Activated CD8-positive, alpha-beta memory T cell treated with anti-CD3 and anti-CD28 coated beads, Interleukin-2, amount 50 U/mL, for 24 hours (primary cell): ENCODE measurements around the gene SERPINE2.

Experiments used
- DNase-seq: peaks from one replicate; pipeline ENCODE4 v3.0.0-alpha.2; 2020; ENCODE audit errors: extremely low read depth

Gene SERPINE2

GRCh38 chr2:224046752-224047151 is 7.7 kb upstream of the SERPINE2 start:
- DNase-seq, result no peak

DNA sequence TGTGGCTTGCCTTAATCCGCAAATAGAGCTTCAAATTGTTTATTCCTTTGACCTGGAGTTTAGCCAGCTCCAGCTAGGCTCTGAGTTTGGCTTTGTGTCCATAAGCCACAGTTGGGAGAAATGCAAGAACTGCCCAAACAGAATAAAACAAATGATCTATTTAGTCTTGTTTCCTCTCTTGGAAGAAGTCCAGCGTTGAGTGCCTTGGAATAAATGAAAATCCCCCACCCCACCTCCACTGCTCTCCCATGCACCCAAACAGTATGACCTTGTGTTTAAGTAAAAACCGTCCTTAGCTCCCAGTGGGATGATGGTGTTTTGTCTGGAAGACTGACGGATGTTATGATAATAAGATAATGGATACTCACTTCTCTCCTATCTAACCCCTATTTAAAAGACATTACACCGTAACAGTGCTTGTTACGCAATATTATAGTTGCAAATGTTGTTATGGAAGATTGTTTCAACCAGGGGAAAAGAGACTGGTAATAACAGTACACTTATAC is 3.2 kb upstream of the SERPINE2 start:
- no peak for DNase-seq

GRCh38 chr2:224041554-224041953 is 2.5 kb upstream of the SERPINE2 start:
- no peak for DNase-seq

- no peak for DNase-seq
Measured at GRCh38 chr2:224040753-224041152, 1.7 kb upstream of the SERPINE2 start.

DNA sequence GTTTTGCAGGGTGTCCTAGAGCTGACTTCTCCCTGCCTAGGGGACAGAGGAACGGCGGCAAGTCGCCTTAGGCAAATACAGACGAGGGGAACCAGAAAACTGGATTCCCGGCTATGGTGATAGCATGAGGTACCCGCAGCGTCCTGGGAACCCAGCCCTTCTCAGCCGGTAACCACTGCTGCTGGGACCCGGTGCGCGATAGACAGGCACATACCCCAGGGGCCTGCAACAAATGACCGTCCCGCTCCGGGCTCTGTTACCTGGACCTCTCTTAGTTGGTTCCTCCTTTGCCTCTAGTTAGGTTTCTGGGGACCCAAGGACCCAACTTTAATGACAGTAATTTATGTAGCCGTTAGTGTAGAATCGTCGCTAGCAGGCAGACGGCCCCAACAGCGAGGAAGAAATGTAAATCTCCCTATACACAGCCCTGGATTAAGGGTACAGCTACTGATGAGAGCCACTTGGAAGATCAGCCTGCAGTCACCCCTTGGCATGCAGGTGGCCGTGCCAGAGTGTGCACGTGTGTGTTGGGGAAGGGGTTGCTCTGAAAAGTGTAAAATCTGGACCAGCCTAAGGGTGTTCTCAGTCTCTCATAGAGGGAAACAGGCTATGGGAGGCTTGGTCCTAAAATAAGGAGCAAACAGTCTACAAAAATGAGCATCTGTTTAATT is 819 bp upstream of the SERPINE2 start:
- DNase-seq, result no peak

- no peak for DNase-seq
Measured at GRCh38 chr2:224038830-224039079, 331 bp downstream of the SERPINE2 start.

DNA sequence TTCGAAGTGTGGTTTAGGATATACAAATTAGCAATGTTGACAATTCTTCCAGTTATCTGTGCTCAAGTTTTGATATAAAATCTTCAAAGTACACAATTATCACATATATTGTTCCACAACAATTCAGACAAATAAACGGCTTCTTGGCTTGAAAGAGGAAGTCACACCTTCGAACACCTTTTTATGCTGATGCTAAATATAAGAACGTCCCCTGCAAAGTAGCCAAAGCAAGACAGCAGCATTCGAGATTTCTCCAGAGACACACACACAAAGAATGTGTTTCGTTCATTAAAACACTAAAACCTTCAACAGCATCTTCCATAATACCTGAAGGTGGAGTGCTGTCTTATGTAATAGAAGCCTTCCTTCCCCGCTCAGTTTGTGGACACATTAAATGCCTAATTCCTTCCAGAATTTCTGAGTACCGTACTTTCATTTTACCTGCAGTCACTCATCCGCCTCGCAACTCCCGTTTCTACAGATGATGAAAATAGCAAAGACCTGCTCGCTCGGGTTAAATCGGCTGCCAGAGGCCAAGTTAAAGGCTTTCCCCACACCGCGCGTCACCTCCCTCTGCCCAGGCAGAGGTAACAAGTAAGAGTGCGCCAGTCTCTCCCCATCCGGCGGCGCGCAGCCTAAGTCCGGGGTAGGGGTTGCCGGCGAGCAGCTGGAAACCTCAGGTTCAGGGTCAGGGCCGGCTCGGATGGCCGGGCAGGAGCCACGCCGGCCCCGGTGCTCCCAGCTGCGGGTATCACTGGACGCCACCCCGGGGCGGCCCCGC is 847 bp downstream of the SERPINE2 start:
- DNase-seq, result no peak

DNA sequence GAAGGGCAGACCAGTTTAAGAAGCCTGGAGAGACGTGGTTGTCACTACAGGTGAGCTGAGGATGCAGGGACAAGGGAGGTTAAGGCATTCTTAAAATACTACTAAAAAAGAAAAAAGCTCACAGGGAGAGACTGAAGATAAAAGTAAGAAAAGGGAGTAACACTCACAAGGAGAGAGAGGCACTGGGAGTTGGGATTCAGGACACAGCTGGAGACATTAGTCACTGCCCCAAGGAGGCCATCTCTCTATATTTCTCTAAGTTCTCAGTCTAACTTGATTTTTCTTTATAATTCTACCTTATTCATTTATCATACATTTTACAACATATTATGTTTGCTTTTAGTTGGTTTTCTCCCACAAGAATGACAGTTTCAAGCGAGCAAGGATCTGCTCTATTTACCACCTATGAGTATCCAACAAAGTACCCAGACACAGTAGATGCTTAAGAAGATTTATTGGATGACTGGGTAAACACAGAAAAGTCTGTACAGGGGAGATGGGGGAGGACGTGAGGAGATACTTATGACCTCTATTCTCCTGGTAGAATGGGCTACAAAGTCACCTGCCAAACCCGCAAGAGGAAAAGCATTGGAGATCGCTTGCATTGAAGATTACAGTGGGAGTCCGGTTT is 2.2 kb downstream of the SERPINE2 start:
- DNase-seq, result no peak

DNA sequence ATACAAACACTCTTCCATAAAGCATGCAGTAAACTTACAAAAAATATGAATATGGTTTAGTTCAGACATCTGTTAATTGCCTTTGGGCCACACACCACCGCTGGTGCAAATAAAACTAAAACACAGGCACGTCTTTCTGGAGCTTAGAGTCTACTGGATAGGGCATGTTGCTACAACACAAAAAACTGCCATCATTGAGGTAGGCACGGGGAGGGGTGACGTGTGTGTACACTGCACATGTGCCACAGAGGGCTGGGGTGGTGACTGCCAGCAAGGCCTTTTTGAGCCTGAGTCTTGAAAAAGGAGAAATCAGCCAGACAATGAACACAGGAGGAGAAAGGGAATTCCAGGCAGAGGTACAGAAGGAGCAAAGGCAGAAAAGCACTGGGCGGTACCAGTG is 5.1 kb downstream of the SERPINE2 start:
- no peak for DNase-seq

GRCh38 chr2:224033601-224034000 is 5.5 kb downstream of the SERPINE2 start:
- no peak for DNase-seq

- DNase-seq, result no peak
Measured at GRCh38 chr2:224032283-224032682, 6.8 kb downstream of the SERPINE2 start.

DNA sequence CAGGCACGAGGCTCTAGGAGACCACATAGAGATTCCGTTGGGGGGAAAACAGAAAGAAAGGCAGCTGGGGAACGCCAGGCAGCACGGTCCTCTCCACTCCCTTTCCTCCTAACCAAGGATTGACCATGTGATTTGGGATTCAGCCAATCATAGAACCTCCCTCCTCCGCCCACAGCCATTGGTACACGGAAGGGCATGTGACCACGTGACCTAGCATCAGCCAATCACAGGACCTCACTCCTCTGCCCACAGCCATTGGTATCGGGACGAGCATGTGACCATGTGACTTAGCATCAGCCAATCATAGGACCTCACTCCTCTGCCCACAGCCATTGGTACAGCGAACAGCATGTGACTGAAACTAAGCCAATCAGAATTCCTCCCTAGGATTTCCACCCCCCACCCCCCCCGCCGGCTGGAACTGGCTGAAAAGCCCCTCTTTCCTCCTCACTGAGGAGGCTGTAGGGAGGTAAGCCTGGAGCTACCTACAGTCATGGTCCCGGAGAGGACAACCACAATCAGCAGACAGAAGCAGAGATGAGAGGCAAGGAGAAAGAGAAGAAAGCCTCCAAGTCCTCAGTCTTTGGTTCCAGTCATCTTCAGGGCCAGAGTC is 7.6 kb downstream of the SERPINE2 start:
- no peak for DNase-seq

DNA sequence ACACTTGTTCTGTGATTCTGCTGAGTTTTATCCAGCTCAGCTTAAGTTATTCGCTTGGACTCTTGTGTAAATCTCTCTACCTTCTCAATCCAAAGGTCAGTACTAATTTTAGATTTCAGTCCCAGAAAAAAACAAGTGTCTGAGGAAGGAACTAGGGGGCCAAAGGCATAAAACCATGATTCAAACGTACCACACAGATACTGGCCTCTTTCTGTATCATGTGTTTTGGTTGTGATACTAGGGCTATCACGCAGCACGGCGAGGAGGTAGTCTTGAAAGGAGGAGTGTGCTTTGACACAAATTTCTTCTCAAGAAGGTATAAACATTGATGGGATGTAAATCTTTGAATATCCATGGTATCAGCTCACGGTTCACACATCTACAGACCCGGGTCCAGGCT is 8.3 kb downstream of the SERPINE2 start:
- no peak for DNase-seq

DNA sequence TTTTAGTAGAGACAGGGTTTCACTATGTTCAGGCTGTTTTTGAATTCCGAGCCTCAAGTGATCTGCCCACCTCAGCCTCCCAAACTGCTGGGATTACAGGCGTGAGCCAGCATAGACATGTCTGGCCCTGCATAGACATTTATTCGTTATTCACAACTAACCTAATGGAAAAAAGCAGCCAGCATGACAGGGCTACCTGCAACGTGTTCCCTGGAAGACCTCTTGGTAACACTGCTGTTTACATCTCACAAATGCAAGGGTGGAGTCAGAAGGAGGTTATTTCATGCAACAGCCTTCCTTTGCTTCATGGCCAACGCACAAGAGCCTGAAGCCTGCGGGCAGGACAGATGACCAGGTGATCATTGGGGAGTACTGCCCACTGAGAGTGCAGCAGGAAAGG is 9.2 kb downstream of the SERPINE2 start:
- DNase-seq, result no peak

GRCh38 chr2:224027931-224028330 is 11.2 kb downstream of the SERPINE2 start:
- no peak for DNase-seq

DNA sequence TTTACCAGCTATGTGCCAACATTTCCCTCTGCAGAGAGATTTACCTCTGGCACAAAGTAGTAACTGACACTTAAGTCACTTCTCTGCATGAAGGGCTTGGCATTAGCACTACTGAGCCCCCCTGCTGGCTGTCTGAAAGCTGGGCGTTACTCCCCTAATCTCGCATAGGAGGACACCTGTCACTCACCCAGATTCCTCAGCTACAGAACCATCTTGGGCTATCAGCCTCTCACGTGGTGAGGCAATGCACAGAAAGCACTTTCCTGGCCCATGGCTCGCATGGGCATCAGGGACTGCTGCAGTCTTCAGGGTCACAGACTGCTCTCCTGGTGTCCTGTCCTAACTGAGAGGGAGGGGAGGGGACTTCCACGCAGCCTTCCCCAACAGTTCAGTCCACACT is 12.0 kb downstream of the SERPINE2 start:
- DNase-seq, result no peak

GRCh38 chr2:224025874-224026273 is 13.2 kb downstream of the SERPINE2 start:
- DNase-seq, result peak; percentile 34

GRCh38 chr2:224024270-224024669 is 14.8 kb downstream of the SERPINE2 start:
- no peak for DNase-seq

DNA sequence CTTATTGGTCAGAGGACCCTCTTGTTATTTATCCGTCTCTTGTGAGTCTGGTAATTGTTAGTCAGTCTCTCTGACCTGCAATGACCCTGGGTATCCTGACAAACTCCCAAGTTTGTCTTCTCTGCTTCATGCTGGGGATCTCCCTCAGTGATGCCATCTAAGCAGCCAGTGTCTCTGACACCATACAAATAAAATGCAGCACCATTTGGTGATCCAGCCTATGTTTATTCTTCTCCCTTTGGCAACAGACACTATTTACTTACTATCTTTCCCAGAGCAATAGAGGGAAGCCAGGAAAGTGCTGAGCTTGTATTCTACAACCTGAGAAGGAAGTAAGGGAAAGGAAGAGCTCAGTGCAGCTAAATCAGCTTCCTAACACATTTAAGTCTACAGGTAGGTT is 15.9 kb downstream of the SERPINE2 start:
- no peak for DNase-seq

DNA sequence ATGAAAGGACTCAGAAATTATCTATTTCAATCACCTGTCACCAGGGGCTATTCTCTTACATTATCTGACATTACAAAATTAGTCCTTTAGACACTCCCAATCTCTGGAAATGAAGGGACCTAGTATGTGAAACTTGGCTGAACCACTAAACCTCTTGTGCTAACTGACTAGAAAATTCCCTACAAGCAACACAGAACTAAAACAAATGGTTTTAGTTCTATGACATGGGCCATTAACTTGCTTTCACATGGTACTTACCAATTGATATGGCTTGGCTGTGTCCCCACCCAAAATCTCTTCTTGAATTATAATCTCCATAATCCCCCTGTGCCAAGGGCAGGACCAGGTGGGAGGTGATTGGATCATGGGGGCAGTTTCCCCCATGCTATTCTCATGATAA is 16.6 kb downstream of the SERPINE2 start:
- no peak for DNase-seq

DNA sequence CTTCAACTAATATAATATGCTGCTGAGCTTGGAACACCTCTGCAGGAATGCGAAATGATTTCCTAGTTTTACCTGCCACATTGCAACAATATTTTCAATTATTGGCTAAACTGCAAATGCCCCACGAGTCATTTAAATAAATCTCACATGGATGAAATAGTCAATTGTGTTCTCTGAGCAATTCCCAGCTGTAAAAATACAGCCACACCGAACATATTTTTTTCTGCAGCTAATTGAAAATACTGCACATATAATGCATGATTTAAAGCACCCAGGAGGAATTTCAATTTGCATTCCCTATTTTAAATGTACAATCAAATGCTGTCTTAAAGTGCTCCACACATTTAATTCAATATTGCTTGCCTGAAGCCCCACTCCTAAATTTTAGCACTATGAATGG is 18.6 kb downstream of the SERPINE2 start:
- no peak for DNase-seq

DNA sequence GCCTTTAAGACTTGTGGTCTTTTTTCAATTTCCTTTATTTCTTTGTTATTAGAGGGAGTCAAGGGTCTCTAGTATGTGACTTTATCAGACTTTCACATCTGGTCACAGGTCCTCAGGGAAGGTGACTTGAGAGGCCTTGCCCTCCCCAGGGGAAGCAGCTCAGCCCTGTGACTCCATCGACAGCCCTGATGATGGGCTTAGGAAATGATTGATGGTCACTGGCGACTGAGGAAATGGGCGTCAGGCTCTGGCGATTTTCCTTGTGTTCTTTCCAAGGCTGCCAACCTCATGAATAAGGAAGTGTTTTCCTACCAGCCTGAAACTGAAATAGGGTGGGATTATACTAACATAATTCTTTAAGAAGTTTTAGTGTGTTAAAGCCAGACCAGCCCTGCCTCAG is 21.1 kb downstream of the SERPINE2 start:
- DNase-seq, result no peak

GRCh38 chr2:224016963-224017362 is 22.1 kb downstream of the SERPINE2 start:
- DNase-seq, result no peak
